Activated CD8-positive, alpha-beta memory T cell treated with anti-CD3 and anti-CD28 coated beads for 1 hour (primary cell): Measurements from ENCODE around the gene ARHGDIG.
A peak's percentile ranks its signal among the peaks of the same experiment; 100 is the strongest.
"Not testable (repeated sequence)": the region's sequence is repeated elsewhere in the genome, so short reads cannot be mapped to it uniquely, and the experiment has no call there.

ENCODE experiments used
- DNase-seq, 2 donors: peaks; one replicate each; pipeline ENCODE4 v3.0.0-alpha.2; 2020; ENCODE audit warnings: low read depth in 1 of 2; ENCODE audit errors: extremely low read depth in 1 of 2

ARHGDIG gene

DNA sequence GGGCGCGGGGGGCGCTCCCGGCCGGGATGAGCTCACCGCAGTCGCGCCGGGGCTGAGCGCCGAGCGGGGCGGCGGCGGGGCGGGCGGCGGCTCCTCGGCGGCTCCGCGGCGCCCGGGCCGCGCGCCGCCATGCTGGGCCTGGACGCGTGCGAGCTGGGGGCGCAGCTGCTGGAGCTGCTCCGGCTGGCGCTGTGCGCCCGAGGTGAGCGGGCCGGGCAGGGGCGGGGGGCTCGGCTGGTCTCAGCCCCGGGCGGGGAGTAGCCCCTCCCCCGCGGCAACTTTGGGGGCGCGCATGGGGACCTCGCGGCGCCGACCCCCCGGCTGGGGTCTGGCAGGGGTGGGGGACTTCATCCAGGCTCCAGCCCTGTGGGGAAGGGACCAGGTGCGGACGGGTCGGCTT, at the start of gene ARHGDIG:
Gene ARHGDIG (plus strand): TSS at position 40 of the 400 bp plus-strand sequence. CDS start 90 bp downstream, at position 130.
- DNase-seq = no peak

DNA sequence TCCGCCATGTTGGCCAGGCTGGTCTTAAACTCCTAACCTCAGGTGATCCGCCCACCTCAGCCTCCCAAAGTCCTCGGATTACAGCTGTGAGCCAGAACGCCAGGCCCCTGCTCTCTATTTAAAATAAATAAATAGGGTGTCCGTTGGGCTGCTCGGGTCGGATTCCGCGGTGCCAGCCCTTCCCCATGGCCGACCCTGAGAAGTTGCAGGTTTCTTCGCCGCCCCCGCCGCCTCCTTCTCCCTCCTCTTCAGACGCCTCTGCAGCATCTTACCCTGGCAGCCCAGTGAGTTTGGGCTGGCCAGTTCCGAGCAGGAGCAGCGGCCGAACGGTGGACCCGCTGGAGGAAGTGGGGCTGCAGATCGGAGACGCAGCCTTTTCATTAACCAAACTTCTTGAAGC, 49.4 kb upstream of the ARHGDIG start:
- no peak for DNase-seq

- DNase-seq = peak; percentile 87 to 93
Measured at GRCh38 chr16:234468-235305, 45.7 kb upstream of the ARHGDIG start, which contains the start of gene FAM234A. Gene FAM234A (plus strand): TSS chr16:234821. CDS start chr16:254414, 19,593 bp downstream.

GRCh38 chr16:239948-240277, 40.5 kb upstream of the ARHGDIG start:
- DNase-seq = no peak

GRCh38 chr16:240559-240958, 39.8 kb upstream of the ARHGDIG start:
- DNase-seq = no peak

- DNase-seq = no peak
Measured at GRCh38 chr16:242281-242680, 38.1 kb upstream of the ARHGDIG start.

DNA sequence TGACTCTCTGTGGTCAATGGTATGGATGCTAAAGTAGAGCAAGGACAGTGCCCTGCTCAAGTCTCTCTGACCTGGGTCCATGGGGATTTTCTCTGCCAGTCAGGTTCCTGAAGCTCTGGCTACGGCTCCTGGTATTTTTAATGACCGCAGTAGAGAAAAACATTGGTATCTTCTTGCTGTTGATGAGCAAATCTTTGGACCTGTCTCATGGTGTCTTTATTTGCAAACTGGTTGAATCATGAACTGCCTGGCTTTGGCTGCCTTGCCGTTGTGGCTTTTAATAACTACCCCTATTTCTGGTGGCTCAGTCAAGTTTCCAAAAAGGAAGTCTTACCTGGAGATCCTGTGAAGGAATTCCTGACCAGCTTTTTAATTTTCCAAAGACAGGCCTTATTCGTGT, 37.0 kb upstream of the ARHGDIG start:
- DNase-seq = no peak

DNA sequence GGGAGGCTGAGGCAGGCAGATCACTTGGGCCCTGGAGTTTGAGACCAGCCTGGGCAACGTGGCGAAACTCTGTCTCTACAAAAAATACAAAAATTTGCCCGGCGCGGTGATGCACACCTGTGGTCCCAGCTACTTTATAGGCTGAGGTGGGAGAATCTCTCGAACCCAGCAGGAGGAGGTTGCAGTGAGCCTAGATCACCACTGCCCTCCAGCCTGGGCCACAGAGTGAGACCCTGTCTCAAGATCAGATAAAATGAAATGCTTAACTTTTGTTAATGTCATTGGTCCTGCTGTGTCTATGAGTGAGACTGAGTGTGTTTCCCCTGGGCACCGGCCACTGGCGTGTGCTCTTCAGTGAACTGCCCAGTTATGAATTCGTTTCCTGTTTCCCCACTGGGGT, 35.3 kb upstream of the ARHGDIG start:
- no peak for DNase-seq

GRCh38 chr16:247027-247426, 33.4 kb upstream of the ARHGDIG start:
- no peak for DNase-seq

DNA sequence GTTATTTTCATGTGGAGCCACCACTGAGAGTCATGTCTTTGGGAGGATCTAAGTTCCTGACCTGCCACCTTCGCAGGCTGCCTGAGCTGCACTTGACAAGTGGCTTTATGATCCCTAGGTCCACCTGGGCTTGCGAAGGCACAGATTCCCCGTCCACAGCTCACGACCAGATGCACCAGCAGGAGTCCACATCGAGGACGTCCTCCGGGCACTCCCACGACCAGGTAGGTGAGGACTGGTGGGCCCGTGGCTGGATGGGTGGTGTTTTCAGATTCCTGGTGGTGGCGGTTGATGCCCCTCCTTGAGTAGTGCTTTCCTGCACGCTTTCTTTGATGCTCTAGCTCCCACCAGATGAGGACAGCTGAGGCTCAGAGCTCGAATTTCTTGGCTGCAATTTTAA, 31.0 kb upstream of the ARHGDIG start:
- no peak for DNase-seq

- no peak for DNase-seq
Measured at GRCh38 chr16:252366-253337, 27.7 kb upstream of the ARHGDIG start.

GRCh38 chr16:253833-254232, 26.6 kb upstream of the ARHGDIG start:
- DNase-seq = no peak

DNA sequence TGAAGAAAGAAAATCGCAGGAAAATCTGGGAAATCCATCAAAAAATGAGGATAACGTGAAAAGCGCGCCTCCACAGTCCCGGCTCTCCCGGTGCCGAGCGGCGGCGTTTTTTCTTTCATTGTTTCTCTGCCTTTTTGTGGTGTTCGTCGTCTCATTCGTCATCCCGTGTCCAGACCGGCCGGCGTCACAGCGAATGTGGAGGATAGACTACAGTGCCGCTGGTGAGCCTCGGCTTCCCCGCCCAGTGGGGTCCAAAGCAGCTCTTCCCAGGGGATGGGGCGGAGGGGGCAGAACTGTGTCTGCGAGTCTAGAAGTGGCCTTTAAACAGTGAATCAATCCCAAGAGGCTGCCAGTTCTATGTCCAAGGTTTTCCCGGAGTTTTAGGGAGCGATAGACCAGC, 25.9 kb upstream of the ARHGDIG start:
- no peak for DNase-seq

DNA sequence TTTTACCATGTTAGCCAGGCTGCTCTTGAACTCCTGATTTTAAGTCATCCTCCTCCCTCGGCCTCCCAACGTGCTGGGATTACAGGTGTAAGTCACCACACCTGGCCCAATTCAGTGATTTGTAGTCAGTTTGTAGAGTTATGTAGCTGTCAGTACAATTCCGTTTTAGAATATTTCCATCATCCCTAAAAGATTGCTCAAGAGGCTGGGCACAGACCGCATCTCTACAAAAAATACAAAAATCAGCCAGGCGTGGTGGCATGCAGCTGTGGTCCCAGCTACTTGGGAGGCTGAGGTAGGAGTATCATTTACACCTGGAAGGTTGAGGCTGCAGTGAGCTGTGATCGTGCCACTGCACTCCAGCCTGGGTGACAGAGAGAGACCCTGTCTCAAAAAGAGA, 25.2 kb upstream of the ARHGDIG start:
- DNase-seq = no peak

- not testable (repeated sequence) for DNase-seq
Measured at GRCh38 chr16:258091-258490, 22.3 kb upstream of the ARHGDIG start.

DNA sequence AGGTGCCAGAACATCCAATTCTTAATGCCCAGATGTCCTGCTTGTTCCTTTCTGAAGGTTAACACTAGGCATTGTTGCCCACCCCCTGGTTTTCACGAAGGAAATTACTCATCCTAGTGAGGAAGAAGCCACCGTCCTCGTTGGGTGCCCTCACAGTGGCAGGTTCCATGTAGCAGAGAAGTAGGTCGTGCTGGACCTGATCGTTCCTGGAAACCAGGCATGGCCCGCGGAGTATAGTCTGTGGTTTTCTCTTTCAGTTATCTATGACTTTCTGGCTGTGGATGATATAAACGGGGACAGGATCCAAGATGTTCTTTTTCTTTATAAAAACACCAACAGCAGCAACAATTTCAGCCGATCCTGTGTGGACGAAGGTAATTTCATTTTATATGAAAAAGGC, 21.2 kb upstream of the ARHGDIG start:
- DNase-seq = no peak

DNA sequence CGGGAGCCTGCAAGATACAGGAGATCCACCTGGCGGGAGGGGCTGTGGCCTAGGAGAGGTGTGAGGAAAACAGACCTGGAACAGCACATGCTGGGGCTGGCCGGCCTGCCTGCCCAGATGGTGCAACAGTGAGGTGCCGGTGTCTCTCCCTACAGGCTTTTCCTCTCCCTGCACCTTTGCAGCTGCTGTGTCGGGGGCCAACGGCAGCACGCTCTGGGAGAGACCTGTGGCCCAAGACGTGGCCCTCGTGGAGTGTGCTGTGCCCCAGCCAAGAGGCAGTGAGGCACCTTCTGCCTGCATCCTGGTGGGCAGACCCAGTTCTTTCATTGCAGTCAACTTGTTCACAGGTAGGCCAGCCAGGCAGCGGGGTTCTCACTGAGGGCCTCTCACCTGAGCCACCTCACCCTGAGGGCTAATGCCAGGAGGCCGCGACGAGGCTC, 20.6 kb upstream of the ARHGDIG start:
- no peak for DNase-seq

DNA sequence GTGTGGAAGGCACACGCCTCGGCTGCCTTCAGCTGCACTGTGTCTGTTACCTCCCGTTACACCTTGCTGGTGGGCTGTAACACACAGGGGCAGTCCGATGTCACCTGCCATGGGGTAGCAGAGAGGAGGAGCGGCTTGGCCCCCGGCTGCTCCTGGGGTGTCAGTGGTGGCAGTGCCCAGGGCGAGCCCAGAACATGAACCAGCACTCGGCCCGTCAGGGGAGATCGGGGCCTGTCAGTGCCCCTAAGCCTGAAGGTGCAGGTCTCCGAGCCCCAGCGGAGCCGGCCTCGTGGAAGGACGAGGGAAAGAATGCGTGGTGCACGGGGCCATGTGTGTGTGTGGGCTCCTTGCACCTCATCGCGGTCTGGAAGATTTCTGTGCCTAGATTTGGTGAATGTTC, 20.1 kb upstream of the ARHGDIG start:
- DNase-seq = no peak

GRCh38 chr16:261031-261691, 19.2 kb upstream of the ARHGDIG start:
- DNase-seq = no peak

GRCh38 chr16:262121-262745, 18.2 kb upstream of the ARHGDIG start:
- DNase-seq = no peak
